GM19467 (cell line): ENCODE measurements around the gene CARS1.

Experiments used
- ATAC-seq: cut with Tn5 transposase; IDR thresholded peaks from one replicate; pipeline ENCODE4 v1.9.1; 2021; ENCODE audit warnings: mild to moderate bottlenecking, moderate library complexity; ENCODE audit not compliant: unreplicated experiment

CARS1 gene

DNA sequence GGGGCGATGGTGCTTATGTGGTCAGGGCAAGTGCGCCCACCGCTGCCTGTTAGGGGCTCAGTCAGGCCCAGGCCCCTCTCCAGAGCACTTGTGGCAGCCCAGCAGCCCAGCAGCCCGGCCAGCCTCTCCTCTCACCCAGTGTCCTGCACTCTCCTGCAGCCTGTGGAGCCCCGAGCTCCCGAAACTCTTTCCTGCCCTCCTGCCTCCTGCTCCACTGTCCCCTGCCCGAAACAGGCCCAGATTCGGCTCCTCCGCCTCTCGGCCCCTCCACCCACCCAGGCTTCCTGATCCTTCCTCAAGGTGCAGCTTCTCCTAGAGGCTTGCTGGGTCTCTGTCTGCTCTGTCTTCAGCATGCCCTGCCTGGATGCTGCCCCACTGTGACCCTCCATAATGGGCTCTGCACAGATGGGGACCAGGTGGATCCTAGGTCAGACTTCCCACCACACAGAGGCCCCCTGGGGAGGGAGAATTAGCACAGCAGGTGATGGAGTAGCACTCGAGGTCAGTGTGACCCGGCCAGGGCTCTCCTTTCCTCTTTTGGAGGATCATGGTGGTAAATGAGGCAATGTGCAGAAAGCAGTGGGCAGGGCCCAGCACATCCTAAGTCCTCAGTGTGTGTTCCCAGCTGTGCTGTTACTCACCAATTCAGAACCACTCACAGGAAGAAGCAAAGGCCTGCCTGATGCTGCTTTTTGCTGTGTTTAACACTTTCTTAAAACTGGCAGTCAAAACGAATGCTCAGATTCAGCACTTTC, 46.5 kb downstream of the CARS1 start:
- no peak for ATAC-seq

DNA sequence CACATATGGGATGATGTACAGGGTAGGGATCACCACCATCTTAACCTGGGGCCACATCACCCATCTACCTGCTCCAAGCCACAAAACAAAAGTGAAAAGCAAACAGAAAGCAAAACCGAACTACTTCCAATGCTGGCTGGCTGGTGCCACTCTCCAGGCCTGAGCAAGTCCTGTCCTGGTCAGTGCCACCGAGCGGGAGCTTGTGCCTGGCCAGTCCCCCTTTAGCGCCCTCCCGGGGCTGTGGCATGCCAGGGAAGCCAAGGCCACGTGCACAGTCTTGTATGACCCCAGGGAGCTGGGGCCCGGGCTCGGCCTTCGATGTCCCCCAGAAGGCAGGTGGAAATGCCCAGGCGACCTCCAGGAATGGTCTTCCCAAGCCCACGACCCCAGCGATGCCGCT, 47.2 kb downstream of the CARS1 start:
- ATAC-seq, result no peak

DNA sequence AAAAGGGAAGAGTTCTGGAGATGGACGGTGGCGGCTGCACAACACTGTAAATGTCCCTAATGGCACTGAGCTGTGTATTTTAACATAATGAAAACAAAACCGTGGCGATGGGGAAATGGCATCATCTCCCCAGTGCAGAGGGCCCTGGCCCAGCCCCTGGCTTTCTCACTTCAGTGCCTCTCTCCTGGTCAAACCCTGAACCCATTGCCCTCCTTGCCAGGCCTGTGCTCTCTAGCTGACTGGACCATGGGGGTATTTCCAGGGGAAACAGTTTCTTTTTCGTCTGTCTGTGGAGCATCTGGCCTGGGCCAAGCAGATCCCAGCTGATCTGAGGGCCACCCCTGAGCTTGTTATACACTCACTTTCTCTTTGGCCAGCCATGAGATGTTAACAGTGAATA, 47.7 kb downstream of the CARS1 start:
- ATAC-seq, result no peak

DNA sequence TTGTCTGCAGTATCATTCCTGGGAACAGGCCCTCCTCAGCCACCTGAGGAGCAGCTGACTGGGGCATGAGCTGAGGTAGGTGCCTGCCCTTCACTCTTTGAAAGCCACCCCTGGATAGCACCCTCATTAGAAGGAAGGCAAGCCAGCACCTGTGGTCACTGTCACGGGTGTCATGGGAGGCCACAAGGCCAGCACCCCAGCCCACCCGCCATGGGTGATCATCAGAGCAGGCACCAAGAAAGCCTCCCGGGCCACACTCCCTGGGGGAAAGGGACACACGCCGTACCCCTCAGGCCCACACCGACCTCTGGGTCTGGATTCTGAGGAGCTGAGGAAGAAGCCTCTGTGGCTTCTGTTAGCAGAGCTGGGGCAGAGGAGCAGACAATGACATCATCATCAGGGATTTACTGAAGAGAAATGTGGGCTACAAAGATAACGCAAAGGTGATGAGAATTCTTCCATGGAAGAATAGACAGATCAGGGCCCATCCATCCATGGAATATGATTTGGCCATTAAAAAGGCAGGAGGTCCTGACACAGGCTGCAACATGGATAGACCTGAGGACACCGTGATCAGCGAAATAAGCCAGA, 48.4 kb downstream of the CARS1 start:
- no peak for ATAC-seq

DNA sequence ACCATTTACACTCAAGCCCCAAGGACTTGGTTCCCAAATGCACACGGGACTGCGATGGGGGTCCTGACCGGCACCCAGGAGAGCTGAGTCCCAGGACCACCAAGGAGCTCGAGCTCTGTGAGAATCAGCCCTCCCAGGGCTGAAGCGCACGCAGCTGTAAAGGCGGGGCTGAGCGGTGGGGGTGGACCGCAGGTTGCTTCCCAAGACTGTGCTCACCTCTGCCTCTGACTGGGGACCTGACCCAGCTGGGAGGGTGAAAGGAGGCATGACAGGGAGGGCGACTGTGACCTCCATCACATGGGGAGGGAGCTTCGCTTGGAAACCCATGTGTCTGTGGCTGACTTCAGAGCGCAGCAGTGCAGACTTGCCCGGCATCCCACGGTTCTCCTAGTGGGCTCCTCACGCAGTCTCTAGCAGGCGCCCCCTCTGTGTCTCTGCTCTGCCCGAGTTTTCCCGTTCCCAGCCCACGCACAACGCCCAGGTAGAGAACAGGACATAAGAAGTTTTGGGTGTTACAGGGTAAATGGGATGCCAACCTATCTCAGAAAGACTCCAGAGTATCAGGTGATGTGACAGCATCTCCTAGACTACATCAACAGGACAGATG, 49.7 kb downstream of the CARS1 start:
- ATAC-seq, result no peak

DNA sequence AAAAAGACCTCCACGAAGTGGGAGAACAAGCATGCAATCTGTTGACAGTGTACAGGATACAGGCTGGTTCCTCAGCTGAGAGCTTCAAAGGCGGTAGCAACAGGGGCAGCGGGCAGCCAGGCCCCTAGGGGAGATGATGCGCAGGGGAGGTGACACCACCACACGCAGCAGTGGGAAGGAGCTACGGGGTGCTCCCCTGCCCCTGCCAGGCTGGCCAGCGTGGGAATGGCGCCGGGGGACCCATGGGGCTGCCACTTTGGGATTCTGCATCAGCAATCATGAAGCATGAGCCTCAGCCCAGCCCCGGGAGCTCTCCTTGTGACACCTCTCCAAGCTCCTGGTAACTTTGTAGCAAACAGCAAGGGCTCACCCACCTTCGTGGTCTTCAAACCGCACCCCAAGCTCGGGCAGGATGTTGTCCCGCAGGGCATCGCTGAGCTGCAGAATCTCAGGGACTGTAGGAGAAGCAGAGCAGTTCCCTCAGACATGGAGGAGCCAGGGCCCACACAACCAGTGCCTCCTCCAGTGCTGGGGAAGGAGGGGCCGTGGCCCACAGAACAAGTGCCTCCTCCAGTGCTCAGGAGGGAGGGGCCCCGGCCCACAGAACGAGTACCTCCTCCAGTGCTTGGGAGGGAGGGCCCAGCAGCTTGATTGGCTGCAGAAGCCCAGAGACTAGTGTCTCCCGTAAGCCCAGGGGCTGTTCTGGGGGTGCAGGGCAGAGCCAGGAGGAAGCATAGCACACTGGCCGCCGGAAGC, 50.5 kb downstream of the CARS1 start:
- ATAC-seq, result no peak

DNA sequence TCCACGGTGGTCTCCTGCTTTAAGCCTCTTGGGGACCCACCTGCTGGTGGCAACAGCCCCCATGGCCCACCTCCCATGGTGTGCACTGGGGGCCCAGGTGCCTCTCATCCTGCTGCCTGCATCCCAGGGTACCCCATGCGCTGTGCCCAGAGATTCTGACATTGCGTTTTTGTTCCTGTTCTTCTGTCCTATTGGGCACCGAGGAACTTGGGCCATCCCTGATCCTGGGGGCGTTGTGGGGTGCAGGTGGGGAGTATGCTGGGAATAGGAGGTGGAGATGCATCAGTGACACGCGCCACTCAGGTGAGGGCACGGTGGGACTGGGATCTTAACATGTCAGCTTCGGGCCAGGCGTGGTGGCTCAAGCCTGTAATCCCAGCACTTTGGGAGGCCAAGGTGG, 52.7 kb downstream of the CARS1 start:
- no peak for ATAC-seq

DNA sequence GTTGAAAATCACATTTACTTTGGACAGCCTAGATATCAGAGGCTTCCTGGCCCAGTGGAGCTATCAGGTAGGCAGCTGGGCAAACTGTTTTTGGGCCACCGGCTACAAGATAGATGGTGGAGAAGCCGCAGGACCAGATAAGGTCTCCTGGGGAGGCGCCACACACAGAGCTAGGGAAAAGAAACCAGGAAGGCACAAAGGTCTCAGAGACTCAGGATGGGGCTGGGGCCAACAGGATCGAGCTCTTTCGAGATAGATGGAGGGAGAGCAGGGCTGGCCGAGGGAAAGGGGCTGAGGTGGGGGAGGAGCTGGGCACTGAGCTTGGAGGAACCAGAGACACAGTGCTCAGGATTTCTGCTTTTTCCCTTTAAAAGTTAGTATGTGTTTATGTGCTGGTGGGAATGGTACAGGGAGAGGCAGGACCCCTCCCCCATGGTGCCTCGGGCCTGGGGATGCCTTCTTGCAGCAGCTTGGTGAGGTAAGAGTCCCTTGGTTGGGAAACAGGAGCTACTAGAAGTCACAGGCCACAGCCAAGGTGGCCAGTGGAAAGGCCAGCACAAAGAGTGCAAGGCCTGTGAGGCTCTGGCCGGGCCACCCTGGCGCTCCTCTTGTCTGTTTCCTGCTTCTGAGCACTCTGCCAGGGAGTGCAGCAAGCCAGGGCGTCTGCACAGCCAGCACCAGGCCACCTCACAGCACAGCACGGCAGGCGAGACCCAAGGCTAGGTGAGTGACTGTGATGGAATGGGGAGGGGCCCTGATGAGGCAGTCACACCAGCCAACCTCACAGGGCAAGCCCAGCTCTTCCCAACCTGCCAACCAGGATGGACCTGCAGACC, 53.6 kb downstream of the CARS1 start:
- ATAC-seq, result no peak

DNA sequence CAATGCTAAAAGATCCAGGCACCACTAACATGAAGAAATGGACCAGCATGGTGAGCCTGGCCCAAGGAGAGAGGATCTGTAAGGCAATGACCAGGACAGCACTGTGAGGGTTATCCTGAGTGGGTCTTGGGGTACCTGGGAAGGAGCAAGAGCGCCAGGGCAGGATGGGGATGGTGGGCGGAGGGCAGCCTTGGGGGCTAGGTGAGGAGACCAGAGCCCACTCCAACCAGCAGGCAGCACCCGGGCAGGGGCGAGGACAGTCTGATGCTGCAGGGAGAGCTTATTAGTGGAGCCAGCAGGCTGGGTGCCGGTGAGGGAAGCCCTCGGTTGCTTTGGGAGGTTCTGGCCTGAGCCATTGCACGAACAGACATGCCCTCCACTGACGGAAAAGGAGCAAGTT, 54.4 kb downstream of the CARS1 start:
- no peak for ATAC-seq

DNA sequence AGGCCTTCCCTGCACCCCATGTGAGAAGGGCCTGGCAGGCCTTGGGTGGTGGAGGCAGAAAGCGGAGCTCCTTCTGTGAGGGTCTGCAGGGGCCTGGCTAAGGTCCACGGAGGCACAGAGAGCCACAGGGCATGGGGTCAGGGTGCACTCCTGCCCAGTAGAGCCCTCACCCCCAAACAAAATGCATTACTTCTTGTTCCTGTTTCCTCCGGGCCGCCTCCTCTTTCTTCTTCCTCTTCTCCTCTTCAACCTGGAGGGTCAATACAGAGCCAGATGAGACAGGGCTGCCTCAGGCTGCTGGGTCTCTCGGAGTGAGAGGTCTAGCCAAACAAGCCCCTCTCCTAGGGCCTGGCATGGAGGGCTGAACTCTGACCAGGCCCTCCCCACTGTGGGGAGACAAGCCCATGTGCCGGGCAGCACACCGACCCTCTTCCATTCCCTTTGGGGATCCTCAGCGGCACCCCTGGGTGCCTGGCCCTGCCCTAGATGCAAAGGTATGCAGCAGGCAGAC, 54.8 kb downstream of the CARS1 start:
- ATAC-seq, result no peak

DNA sequence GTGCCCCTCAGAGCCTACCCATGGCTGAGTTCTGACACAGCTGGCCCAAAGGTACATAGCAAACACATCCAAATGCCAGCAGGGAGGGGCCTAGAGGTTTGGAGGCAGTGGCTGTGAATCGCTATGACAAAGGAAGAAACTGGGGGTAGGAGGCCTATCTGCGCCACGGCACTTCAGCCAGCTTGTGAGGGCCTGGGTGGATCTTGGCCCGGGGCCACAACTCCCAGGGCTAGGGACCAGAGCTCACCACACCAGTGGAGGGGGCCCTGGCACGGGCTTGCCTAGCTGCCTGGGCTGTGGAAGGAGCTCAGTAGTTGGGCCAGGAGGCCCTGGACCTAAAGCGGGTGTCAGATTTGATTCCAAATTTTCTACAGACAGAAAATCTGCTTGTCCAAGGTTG, 55.7 kb downstream of the CARS1 start:
- no peak for ATAC-seq

DNA sequence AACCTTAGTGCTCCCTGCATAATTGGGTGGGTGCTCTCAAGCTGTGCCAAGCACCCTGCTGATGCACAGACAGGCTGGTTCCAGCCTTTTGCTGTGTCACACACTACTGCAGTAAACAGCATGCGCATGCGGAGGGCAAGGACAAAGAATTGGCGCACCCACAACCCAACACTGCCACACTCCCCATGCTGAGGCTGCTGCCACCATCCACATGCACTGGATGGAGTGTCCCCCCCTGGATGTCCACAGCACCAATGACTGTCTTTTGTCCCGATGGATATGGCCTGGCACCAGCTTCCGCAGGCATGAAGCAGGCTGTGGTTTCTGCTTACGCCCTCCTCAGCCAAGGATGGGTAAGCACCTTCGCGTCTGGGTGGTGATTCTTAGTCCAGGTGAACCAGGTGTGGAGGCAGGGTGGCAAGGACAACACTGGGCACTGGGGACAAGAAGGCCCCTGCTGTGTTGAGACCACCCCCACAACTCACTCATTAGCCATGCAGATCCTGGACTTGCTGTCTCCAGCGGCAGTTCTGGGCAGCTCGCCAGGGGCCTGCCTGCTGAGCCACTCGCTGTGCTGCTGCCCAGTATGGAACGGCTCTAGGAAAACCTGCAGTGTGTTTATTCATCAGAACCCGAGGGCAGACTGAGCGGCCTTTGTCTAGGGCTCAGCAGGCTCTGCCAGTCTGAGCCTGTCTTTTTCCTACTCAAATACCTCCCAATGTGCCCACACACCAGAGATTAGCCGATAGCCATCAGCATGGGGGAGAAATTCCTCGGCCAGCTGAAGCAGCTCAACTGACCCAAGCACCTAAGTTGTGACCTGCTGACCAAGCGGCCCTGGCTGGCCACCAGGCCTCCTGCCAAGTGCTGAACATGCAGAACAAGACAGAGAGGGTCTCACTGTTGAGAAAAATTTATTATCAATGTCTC, 56.9 kb downstream of the CARS1 start:
- no peak for ATAC-seq

DNA sequence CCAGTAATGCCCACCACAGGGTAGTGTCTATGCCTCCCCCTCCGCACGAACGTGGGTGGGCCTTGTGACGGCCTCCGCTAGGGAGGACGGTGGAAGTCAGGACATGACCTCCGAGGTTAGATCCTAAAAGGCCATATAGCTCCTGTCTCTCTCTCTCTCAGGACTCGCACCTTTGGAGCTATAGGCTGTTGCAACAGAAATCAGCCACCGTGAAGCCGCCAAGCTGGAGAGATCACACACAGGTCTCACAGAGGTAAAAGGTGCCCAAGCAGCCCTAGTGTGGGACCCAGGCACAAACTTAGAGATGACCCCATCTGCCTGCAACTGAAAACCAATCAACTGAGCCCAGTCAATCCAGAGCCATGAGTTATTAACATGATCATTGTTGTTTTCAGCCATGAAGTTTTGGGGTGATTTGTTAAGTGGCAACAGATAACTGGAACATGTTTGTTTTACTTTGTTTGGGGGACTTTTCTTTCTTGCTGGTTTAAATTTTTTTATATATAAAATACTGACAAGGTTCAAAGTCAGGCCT, 57.7 kb downstream of the CARS1 start:
- no peak for ATAC-seq

DNA sequence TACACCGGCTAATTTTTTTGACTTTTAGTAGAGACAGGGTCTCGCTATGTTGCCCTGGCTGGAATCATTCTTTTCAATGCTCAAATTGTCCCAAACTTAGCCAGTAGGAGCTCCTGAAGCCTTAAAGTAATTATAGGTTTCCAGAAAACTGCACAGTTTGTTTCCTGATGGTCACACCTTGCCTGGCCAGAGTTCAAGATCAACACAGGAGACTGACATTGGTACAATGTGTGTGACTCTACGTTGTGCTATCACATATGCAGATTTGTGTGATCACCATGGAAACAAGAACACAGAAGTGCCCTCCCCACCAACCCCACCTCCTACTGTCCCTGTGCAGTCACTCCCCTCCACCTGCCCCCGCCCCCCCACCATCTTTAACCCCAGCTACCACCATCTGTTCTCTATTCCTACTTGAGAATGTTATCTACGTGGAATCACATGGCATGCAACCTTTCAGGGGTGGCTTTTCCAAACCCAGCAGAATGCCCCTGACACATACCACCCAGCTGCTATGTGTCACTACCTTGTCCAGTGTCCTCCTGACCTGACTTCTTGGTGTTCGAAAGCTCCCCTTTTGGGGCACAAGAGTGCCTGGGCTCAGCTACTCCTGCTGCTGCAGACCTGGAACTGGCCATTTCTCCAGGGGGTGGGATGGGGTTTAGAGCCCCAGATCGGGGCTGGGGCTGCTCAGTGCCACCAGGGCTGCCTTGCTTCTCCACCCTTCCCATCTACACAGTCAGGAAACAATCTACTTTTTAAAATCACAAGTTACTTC, 59.0 kb downstream of the CARS1 start:
- no peak for ATAC-seq

DNA sequence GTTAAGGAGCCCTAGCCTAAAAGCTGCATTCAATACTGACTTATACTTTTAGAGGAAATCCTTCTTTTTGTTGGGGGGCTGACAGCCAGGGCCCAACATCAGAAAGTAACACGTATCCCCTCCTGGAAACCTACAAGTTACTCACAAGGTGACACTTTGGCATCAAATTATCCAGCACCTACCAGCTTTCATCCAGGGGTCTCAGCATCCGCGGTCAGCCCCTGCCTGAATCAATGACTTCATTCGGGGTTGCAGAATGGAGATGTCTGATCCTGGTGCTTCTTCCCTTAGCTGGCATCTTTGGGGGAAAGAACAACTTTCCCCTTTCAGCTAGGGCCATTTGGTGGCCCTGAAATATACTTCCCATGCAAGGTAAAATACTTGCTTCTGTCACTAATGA, 59.8 kb downstream of the CARS1 start:
- ATAC-seq, result no peak

DNA sequence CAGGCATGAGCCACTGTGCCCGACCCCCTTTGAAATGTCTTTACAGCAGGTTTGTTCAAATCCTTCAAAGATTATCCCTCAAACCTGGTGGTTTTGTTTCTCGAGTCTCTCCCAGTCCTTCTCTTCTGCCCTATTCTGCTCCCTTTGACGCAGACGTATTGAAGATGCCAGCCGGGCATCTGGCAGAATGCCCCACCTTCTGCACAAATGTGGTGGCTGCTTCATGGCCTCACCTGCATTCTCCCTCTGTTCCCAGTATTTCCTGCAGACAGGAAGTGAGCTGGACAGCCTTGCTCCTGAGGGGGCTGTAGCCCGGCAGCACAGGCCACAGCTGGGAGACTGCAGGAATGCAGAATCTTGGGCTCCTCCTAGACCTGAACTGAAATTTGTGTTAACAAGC, 60.2 kb downstream of the CARS1 start:
- ATAC-seq, result no peak

DNA sequence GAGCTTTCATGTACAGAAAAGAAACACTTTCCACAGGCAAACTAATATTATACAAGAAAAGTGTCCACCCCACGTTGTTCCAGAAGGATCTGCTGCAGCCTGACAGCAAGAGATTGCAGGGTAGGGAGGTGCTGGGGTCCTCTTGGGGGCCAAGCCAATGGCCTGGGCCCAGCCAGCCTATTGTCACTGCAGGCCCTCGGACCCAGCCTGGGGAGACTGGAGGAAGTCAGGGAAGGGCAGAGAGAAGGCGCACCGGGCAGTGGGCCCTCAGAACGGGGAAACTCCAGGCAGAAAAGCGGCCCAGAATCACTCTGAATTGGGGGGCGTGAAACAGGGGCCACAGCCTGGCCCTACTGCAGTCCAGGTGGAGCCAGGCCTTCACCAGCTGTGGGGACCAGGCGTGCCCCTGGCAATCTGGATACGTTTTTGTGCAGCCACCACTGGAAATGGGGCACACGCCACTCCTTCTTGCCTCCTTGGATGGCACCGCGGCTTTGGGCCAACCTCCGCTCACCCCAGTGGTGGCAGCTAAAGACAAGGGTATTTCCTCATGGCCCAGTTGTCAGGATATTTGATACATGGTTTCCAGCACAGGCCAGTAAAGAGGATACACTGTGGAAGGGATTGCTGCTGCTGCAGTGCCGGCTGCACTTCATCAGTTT, 61.2 kb downstream of the CARS1 start:
- ATAC-seq, result no peak

DNA sequence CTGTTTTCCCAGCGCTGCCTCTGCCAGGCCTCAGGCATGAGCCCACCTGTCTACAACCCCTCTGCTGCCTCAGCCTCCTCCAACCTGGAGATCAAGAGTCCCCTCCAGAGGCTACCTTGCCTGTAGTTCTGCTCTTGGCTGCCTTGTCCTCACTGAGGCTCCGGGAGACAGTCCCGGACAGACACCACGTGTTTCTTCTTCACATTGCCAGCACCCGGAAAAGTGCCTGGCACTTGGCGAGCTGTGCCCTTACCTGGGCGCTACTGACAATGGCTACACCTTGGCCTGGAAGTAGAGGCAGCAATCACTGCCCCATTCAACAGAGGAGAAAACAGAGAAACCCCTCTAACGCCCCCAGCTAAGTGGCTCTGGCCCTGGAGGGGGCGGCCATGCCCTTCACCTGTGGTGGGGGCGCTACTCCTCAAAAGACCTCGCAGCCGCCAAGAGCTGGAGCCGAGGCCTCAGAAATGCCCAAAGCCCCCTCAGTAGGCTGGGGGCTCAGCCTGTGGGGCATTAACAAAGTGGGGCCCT, 62.1 kb downstream of the CARS1 start:
- ATAC-seq, result no peak
